Trophoblast cell (in vitro differentiated cells and primary cell): ENCODE data around the gene CCDC68.

ENCODE experiments used
- DNase-seq, 2 donors: peaks; one replicate each; pipeline ENCODE4 v3.0.0-alpha.2; 2016
- H2AFZ ChIP-seq: 2 replicates; pipeline ENCODE4 v1.6.1; 2013; ENCODE audit warnings: low read length, moderate library complexity, mild to moderate bottlenecking; ENCODE audit not compliant: insufficient read depth, poor library complexity
- H2AK5ac ChIP-seq: 2 replicates; pipeline ENCODE4 v1.6.1; 2013; ENCODE audit warnings: mild to moderate bottlenecking, low read length
- H2BK120ac ChIP-seq: 2 replicates; pipeline ENCODE4 v1.6.1; 2013; ENCODE audit warnings: low read length, mild to moderate bottlenecking, moderate library complexity; ENCODE audit not compliant: insufficient read depth, poor library complexity
- H2BK12ac ChIP-seq: 2 replicates; pipeline ENCODE4 v1.6.1; 2013; ENCODE audit warnings: mild to moderate bottlenecking, low read length, moderate library complexity
- H2BK5ac ChIP-seq: 2 replicates; pipeline ENCODE4 v1.6.1; 2013; ENCODE audit warnings: low read length, low read depth, moderate library complexity, mild to moderate bottlenecking; ENCODE audit not compliant: poor library complexity
- H3K14ac ChIP-seq: 2 replicates; pipeline ENCODE4 v1.6.1; 2013; ENCODE audit warnings: mild to moderate bottlenecking, low read length
- H3K18ac ChIP-seq: 2 replicates; pipeline ENCODE4 v1.6.1; 2013; ENCODE audit warnings: mild to moderate bottlenecking, low read length
- H3K23ac ChIP-seq: 2 replicates; pipeline ENCODE4 v1.6.1; 2013; ENCODE audit warnings: low read length
- H3K27ac ChIP-seq: 2 replicates; pipeline ENCODE4 v1.5.1; 2013; ENCODE audit warnings: low read depth, mild to moderate bottlenecking, inconsistent platforms, low read length, moderate library complexity
- H3K27me3 ChIP-seq: 2 replicates; pipeline ENCODE4 v1.6.1; 2013; ENCODE audit warnings: inconsistent platforms, mild to moderate bottlenecking, low read length, moderate library complexity; ENCODE audit not compliant: insufficient read depth
- H3K36me3 ChIP-seq, 2 experiments: 1 replicate in 1 of 2; 2 replicates in 1 of 2; pipeline ENCODE4 v1.6.1; 2013; ENCODE audit warnings: low read length in 2 of 2, mild to moderate bottlenecking in 2 of 2, moderate library complexity in 1 of 2; ENCODE audit not compliant: insufficient read depth in 2 of 2, control insufficient read depth in 1 of 2
- H3K4ac ChIP-seq: 2 replicates; pipeline ENCODE4 v1.6.1; 2013; ENCODE audit warnings: low read depth, mild to moderate bottlenecking, low read length, moderate library complexity
- H3K4me1 ChIP-seq, 2 experiments: 1 replicate in 1 of 2; 2 replicates in 1 of 2; pipeline ENCODE4 v1.6.1; 2013; ENCODE audit warnings: low read length in 2 of 2, mild to moderate bottlenecking in 2 of 2, moderate library complexity in 1 of 2; ENCODE audit not compliant: insufficient read depth in 2 of 2, control insufficient read depth in 1 of 2
- H3K4me2 ChIP-seq: 2 replicates; pipeline ENCODE4 v1.6.1; 2013; ENCODE audit warnings: inconsistent platforms, mild to moderate bottlenecking, low read length, moderate library complexity
- H3K4me3 ChIP-seq: 2 replicates; pipeline ENCODE4 v1.5.1; 2013; ENCODE audit warnings: mild to moderate bottlenecking, low read depth, low read length, inconsistent platforms
- H3K79me1 ChIP-seq: one replicate; pipeline ENCODE4 v1.6.1; 2013; ENCODE audit warnings: low read length
- H3K79me2 ChIP-seq: 2 replicates; pipeline ENCODE4 v1.6.1; 2013; ENCODE audit warnings: low read length, mild to moderate bottlenecking; ENCODE audit not compliant: control insufficient read depth, insufficient read depth, poor library complexity
- H3K9ac ChIP-seq: 2 replicates; pipeline ENCODE4 v1.6.1; 2013; ENCODE audit warnings: mild to moderate bottlenecking, low read length
- H3K9me3 ChIP-seq: 2 replicates; pipeline ENCODE4 v1.6.1; 2013; ENCODE audit warnings: low read depth, mild to moderate bottlenecking, control low read depth, inconsistent platforms, low read length; ENCODE audit not compliant: insufficient read depth
- H4K12ac ChIP-seq: 2 replicates; pipeline ENCODE4 v1.6.1; 2013; ENCODE audit warnings: low read depth, mild to moderate bottlenecking, low read length, moderate library complexity
- H4K8ac ChIP-seq: 2 replicates; pipeline ENCODE4 v1.6.1; 2013; ENCODE audit warnings: low read depth, mild to moderate bottlenecking, low read length, moderate library complexity
- H4K91ac ChIP-seq: one replicate; pipeline ENCODE4 v1.6.1; 2013; ENCODE audit warnings: low read depth, mild to moderate bottlenecking, low read length, moderate library complexity
- WGBS: extraction: QIAGEN DNeasy Blood & Tissue Kit; methylation state at CpG from one replicate; pipeline ENCODE4 v1.1.7; 2013; ENCODE audit warnings: missing lambda C conversion rate; ENCODE audit not compliant: insufficient read length, insufficient coverage; ENCODE audit errors: extremely low coverage; 5-methylcytosine and 5-hydroxymethylcytosine counted together

Gene CCDC68

DNA sequence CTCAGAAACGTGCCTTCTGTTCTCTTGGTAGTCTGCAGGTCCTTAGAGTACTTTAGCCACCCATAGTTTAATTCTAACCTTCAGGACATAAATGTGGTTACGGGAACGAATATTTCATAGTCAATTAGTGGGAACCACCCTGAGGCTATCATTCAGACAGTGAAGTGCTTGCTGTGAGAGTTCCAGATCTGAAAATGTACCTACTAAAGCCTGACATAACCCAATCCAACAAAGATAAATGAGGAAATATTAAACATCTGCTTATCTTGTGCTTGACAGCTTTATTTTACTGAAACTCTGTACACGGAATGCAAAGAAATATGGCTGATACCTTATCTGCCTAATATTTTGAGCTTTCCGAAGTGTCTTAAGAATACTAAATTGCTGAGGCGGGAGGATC lies 88.0 kb downstream of the CCDC68 start:
- H2BK5ac ChIP-seq: no peak overlapping the region
- H4K8ac ChIP-seq: no peak overlapping the region
- no peaks in the 10 kb centered on the region for H3K27me3 ChIP-seq
- no peaks in the 10 kb centered on the region for H3K79me2 ChIP-seq
- no peaks in the 10 kb centered on the region for H3K36me3 ChIP-seq
- H3K23ac ChIP-seq: no peak overlapping the region
- H2BK120ac ChIP-seq: no peak overlapping the region
- H2AK5ac ChIP-seq: no peak overlapping the region
- no peak overlapping the region for H3K4me3 ChIP-seq
- H3K4me1 ChIP-seq: no peaks in the 10 kb centered on the region
- H3K4me2 ChIP-seq: no peak overlapping the region
- H3K9ac ChIP-seq: no peak overlapping the region
- no peak overlapping the region for H3K18ac ChIP-seq
- no peak overlapping the region for H2AFZ ChIP-seq
- no peaks in the 10 kb centered on the region for H3K9me3 ChIP-seq
- no peak overlapping the region for H3K4ac ChIP-seq
- H2BK12ac ChIP-seq: no peak overlapping the region
- no peak for DNase-seq
- H3K79me1 ChIP-seq: no peaks in the 10 kb centered on the region
- no peak overlapping the region for H4K12ac ChIP-seq
- no CpG with 5 or more reads among the region's 6 CpGs for WGBS
- H3K27ac ChIP-seq: no peak overlapping the region
- H4K91ac ChIP-seq: no peak overlapping the region
- no peak overlapping the region for H3K14ac ChIP-seq

DNA sequence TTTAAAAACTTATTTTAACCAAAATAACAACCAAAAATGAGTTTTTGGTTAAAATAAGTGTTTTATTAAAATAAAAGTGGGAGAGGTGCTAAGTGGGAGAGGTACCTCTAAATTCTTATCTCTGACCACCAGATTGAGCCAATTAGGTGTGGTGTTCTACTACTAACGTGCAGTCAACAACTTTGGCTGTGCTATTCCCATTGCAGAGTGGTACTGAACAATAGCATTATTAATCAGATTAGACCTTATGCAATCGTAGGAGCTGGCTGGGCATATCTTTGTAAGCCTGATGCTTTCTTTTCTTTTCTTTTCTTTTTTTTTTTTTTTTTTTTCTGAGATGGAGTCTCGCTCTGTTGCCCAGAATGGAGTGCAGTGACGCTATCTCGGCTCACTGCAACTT lies 92.1 kb downstream of the CCDC68 start:
- Histone ChIP-seq H2AFZ (no peak overlapping the region), H2AK5ac (no peak overlapping the region), H3K4me2 (no peak overlapping the region), H3K9me3 (no peaks in the 10 kb centered on the region), H3K79me1 (no peaks in the 10 kb centered on the region), H3K23ac (no peak overlapping the region), H2BK12ac (no peak overlapping the region), H4K8ac (no peak overlapping the region), H3K4me1 (no peaks in the 10 kb centered on the region), H3K27me3 (no peaks in the 10 kb centered on the region), H3K36me3 (no peaks in the 10 kb centered on the region), H3K18ac (no peak overlapping the region), H3K27ac (no peak overlapping the region), H3K14ac (no peak overlapping the region), H2BK5ac (no peak overlapping the region), H4K91ac (no peak overlapping the region), H3K79me2 (no peaks in the 10 kb centered on the region), H3K4ac (no peak overlapping the region), H4K12ac (no peak overlapping the region), H2BK120ac (no peak overlapping the region), H3K9ac (no peak overlapping the region), H3K4me3 (no peak overlapping the region)
- no CpG with 5 or more reads among the region's 5 CpGs for WGBS
- no peak for DNase-seq

DNA sequence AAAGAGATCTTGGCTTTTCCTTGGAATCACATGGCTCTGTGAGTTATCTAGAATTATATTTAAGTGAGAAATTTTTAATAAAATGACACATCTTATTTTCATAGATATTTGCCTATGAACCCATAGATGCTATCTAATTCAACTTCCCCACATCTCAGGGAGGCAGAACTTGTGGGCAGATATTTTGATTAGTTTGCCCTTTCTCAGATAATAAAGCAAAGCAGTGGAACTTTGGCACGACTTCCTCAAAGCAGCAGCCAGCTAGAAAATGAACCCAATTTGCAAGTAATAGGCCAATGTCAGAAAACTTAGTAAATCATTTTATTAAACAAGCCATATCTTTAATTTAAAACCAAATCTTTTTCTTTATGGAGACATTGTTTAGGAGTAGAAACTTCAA lies 98.3 kb downstream of the CCDC68 start:
- H3K4me3 ChIP-seq: no peak overlapping the region
- no peak overlapping the region for H2AFZ ChIP-seq
- H3K79me2 ChIP-seq: no peaks in the 10 kb centered on the region
- no peak overlapping the region for H4K8ac ChIP-seq
- no peak overlapping the region for H3K27ac ChIP-seq
- H2BK12ac ChIP-seq: no peak overlapping the region
- no peak overlapping the region for H3K4me2 ChIP-seq
- H3K14ac ChIP-seq: no peak overlapping the region
- H3K27me3 ChIP-seq: no peaks in the 10 kb centered on the region
- H3K9ac ChIP-seq: no peak overlapping the region
- H4K91ac ChIP-seq: no peak overlapping the region
- no CpG with 5 or more reads among the region's 1 CpG for WGBS
- no peak overlapping the region for H2BK120ac ChIP-seq
- H3K4me1 ChIP-seq: no peaks in the 10 kb centered on the region
- DNase-seq: no peak
- no peak overlapping the region for H3K18ac ChIP-seq
- H3K23ac ChIP-seq: no peak overlapping the region
- no peak overlapping the region for H2AK5ac ChIP-seq
- H4K12ac ChIP-seq: no peak overlapping the region
- no peak overlapping the region for H3K4ac ChIP-seq
- H3K79me1 ChIP-seq: no peaks in the 10 kb centered on the region
- H3K9me3 ChIP-seq: no peaks in the 10 kb centered on the region
- no peaks in the 10 kb centered on the region for H3K36me3 ChIP-seq
- H2BK5ac ChIP-seq: no peak overlapping the region

DNA sequence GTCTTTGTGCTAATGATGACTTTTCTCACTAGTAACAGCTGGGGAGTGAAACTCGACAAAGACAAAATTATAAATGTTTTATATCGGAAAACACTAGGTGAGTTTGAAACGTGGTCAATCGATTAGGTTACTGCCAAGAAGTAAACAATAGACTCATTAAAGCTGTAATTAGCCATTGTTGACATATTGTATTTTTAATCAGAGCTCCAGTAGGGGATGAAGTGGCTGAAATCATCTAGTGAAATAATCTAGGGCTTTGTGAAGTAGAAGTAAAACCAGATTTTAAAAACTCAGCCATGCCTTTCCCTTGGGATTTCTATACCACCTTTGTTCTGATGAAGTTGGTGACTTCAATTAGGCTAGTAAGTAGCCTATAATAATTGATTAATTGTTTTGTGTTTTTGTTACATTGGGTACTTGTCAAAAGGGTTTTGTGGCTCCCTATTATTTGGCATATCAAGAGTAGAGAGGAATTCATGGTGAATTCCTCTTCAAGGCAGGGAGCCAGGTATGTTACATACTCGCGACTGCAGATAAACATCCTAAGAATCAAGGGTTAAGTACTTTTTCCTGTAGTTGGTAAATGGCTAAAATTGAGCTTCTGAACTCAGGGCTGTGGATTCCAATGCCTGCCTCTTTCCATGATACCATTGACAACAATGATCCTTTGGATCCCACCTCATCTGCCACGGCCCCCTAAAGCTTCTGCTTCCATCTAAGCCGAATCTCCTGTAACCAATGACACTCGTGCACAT lies 99.4 kb downstream of the CCDC68 start:
- no peak overlapping the region for H3K27ac ChIP-seq
- WGBS: no CpG with 5 or more reads among the region's 9 CpGs
- no peak overlapping the region for H3K4me3 ChIP-seq
- H2BK120ac ChIP-seq: no peak overlapping the region
- no peak overlapping the region for H2AK5ac ChIP-seq
- H4K8ac ChIP-seq: no peak overlapping the region
- no peaks in the 10 kb centered on the region for H3K9me3 ChIP-seq
- no peak overlapping the region for H3K4me2 ChIP-seq
- no peak overlapping the region for H2BK12ac ChIP-seq
- no peaks in the 10 kb centered on the region for H3K36me3 ChIP-seq
- no peak for DNase-seq
- no peak overlapping the region for H4K91ac ChIP-seq
- no peaks in the 10 kb centered on the region for H3K4me1 ChIP-seq
- H2AFZ ChIP-seq: no peak overlapping the region
- H2BK5ac ChIP-seq: no peak overlapping the region
- H3K4ac ChIP-seq: no peak overlapping the region
- H3K9ac ChIP-seq: no peak overlapping the region
- H3K79me1 ChIP-seq: no peaks in the 10 kb centered on the region
- no peak overlapping the region for H3K23ac ChIP-seq
- no peak overlapping the region for H3K18ac ChIP-seq
- no peaks in the 10 kb centered on the region for H3K79me2 ChIP-seq
- H4K12ac ChIP-seq: no peak overlapping the region
- H3K27me3 ChIP-seq: no peaks in the 10 kb centered on the region
- H3K14ac ChIP-seq: no peak overlapping the region
